ENCODE measurements around the gene FRAS1. TPM values are rescaled to one million over a fixed set of nuclear protein-coding genes. Genes with fewer than 3 reads are reported as not detected.

The FRAS1 gene
- total RNA-seq, 2 donors from 2014 or later, result 77.0 to 78.3 TPM

DNA sequence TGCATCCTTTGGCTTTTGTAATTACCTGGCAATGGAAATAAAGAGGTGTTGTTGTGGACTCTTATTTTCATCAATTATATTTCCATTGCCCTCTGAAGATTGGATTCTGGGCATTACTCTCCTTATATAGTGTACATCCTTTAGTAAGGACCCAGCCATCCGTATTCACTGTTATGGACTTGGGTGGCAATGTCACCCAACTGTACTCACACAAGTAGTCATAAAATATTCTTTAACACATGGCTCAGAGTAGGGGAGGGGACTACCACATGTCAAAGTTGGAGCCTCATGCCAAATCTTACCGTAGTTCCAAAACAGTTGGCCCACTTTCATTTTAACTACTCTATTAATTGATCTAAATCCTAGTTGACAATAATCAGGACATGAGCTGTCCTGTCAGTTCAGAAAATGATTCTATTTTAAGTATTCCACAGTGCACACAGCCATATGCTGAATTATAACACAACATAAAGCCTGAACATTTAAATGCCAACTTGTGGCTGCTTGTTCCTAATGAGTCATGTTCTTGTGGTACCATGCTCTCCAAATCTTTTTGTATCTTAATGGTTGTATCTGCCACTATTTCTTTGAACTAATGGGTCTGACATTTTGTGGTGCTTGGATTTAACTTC is 4.9 kb downstream of the FRAS1 start:
- Mint-ChIP-seq H3K36me3 (ENCODE audit: low read depth) (peaks cover 1% of the 10 kb centered on the region), H3K9me3 (no peaks in the 10 kb centered on the region), H3K27me3 (ENCODE audit: insufficient read depth) (no peaks in the 10 kb centered on the region), H3K4me3 (no peak overlapping the region), H3K27ac (no peak overlapping the region), H3K4me1 (peaks cover 29% of the 10 kb centered on the region)
- H3K9ac ChIP-seq (ENCODE audit: extremely low read depth, low read length, poor library complexity, severe bottlenecking), result no peak overlapping the region
- WGBS, 2 experiments (ENCODE audit: insufficient coverage in 1 of 2, insufficient read length in 1 of 2), result 94 to 95% methylated on average over 2 of the region's 2 CpGs
- H3K4me1 ChIP-seq (ENCODE audit: control insufficient read depth, insufficient read depth, low read length), result peaks cover 8% of the 10 kb centered on the region
- TF ChIP-seq, protein P1, sequence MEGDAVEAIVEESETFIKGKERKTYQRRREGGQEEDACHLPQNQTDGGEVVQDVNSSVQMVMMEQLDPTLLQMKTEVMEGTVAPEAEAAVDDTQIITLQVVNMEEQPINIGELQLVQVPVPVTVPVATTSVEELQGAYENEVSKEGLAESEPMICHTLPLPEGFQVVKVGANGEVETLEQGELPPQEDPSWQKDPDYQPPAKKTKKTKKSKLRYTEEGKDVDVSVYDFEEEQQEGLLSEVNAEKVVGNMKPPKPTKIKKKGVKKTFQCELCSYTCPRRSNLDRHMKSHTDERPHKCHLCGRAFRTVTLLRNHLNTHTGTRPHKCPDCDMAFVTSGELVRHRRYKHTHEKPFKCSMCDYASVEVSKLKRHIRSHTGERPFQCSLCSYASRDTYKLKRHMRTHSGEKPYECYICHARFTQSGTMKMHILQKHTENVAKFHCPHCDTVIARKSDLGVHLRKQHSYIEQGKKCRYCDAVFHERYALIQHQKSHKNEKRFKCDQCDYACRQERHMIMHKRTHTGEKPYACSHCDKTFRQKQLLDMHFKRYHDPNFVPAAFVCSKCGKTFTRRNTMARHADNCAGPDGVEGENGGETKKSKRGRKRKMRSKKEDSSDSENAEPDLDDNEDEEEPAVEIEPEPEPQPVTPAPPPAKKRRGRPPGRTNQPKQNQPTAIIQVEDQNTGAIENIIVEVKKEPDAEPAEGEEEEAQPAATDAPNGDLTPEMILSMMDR (conservative IDR thresholded peaks at IDR 0.05), result no peak
- no peak overlapping the region for H3K4me3 ChIP-seq (ENCODE audit: low read length)
- peaks cover 10% of the 10 kb centered on the region for H3K36me3 ChIP-seq (ENCODE audit: control insufficient read depth, insufficient read depth, low read length)
- no peaks in the 10 kb centered on the region for H3K9me3 ChIP-seq (ENCODE audit: control insufficient read depth, low read length)
- DNase-seq, result no peak
- H3K27me3 ChIP-seq (ENCODE audit: control insufficient read depth, insufficient read depth, low read length, poor library complexity, severe bottlenecking), result no peaks in the 10 kb centered on the region
- H3K27ac ChIP-seq (ENCODE audit: low read depth, low read length), result no peak overlapping the region

DNA sequence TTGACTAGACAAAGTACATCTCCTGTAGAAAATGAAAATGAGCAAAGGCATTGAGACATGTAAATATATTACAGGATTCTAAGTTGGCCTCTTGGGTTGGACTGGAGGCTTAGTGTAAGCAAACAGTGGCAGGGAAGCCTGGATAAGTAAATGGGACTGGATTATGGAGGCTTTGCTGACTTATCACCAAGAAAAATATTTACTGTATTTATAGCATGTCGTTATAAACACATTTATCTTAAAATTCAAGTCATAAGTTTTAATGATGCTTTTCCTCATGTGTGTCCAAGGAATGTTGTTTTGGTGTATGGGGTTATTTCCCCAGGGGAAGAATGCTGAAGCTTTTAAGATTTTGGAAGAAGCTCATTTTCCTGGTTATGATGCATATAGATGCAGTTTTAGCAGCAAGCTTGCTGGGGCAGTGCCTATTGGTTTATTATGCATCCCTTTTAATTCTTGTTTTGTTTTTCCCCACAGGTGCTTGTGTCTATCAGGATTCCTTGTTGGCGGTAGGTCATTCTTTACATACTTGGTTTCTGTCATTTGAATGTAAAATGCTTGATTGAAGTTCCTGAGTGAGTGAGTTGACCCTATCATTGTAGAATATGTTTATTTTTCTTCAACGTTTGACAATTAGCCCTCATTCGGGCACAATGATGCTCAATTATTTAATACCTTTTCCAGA is 8.5 kb downstream of the FRAS1 start:
- H3K9ac ChIP-seq (ENCODE audit: extremely low read depth, low read length, poor library complexity, severe bottlenecking), result no peak overlapping the region
- peaks cover 3% of the 10 kb centered on the region for H3K4me1 ChIP-seq (ENCODE audit: control insufficient read depth, insufficient read depth, low read length)
- peaks cover 22% of the 10 kb centered on the region for H3K4me1 Mint-ChIP-seq
- 61 to 65% methylated on average over 2 to 3 of the region's 4 CpGs for WGBS, 2 experiments (ENCODE audit: insufficient coverage in 1 of 2, insufficient read length in 1 of 2)
- no peaks in the 10 kb centered on the region for H3K9me3 Mint-ChIP-seq
- no peaks in the 10 kb centered on the region for H3K27me3 ChIP-seq (ENCODE audit: control insufficient read depth, insufficient read depth, low read length, poor library complexity, severe bottlenecking)
- H3K36me3 ChIP-seq (ENCODE audit: control insufficient read depth, insufficient read depth, low read length), result peaks cover 36% of the 10 kb centered on the region
- TF ChIP-seq, protein P1 (conservative IDR thresholded peaks at IDR 0.05), result no peak
- H3K27ac ChIP-seq (ENCODE audit: low read depth, low read length), result no peak overlapping the region
- no peak overlapping the region for H3K4me3 Mint-ChIP-seq
- no peak for DNase-seq
- peak overlapping the region; percentile 7 for H3K4me3 ChIP-seq (ENCODE audit: low read length)
- H3K9me3 ChIP-seq (ENCODE audit: control insufficient read depth, low read length), result no peaks in the 10 kb centered on the region
- H3K36me3 Mint-ChIP-seq (ENCODE audit: low read depth), result peaks cover 18% of the 10 kb centered on the region
- H3K27me3 Mint-ChIP-seq (ENCODE audit: insufficient read depth), result no peaks in the 10 kb centered on the region
- peak overlapping the region; percentile 77 for H3K27ac Mint-ChIP-seq

DNA sequence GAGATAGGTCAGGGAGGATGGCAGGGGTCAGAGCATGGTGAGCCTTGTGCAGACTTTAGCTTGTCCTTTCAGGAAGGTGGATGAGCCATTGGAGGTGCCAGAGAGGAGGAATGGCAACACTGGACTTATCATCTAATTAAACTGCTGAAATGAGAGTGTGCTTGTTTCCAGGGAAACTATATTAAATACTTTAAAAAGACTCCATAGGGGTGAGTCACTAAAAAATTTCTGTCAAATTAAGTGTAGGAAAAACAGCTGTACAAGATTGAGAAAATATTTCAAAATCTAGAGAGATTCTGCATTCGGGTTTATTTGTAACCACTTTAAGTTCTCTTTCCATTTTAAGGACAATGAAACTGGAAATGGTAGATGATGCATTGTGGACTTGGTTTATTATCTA is 11.4 kb downstream of the FRAS1 start:
- Histone ChIP-seq H3K4me3 (ENCODE audit: low read length) (no peak overlapping the region), H3K27me3 (ENCODE audit: control insufficient read depth, insufficient read depth, low read length, poor library complexity, severe bottlenecking) (no peaks in the 10 kb centered on the region), H3K27ac (ENCODE audit: low read depth, low read length) (no peak overlapping the region), H3K9ac (ENCODE audit: extremely low read depth, low read length, poor library complexity, severe bottlenecking) (no peak overlapping the region), H3K36me3 (ENCODE audit: control insufficient read depth, insufficient read depth, low read length) (peaks cover 50% of the 10 kb centered on the region), H3K4me1 (ENCODE audit: control insufficient read depth, insufficient read depth, low read length) (peaks cover 3% of the 10 kb centered on the region), H3K9me3 (ENCODE audit: control insufficient read depth, low read length) (no peaks in the 10 kb centered on the region)
- peaks cover 9% of the 10 kb centered on the region for H3K4me1 Mint-ChIP-seq
- 50% methylated on average over 1 of the region's 1 CpG; no CpG with 5 or more reads in 1 of the 2 experiments for whole genome bisulfite sequencing, 2 experiments (ENCODE audit: insufficient coverage in 1 of 2, insufficient read length in 1 of 2)
- H3K4me3 Mint-ChIP-seq, result no peak overlapping the region
- peaks cover 20% of the 10 kb centered on the region for H3K36me3 Mint-ChIP-seq (ENCODE audit: low read depth)
- H3K9me3 Mint-ChIP-seq, result no peaks in the 10 kb centered on the region
- H3K27me3 Mint-ChIP-seq (ENCODE audit: insufficient read depth), result no peaks in the 10 kb centered on the region
- DNase-seq, result no peak
- TF ChIP-seq, protein P1 (conservative IDR thresholded peaks at IDR 0.05), result no peak
- H3K27ac Mint-ChIP-seq, result no peak overlapping the region
